ENCODE results near the gene CLSTN3. TPM values are rescaled to one million over a fixed set of nuclear protein-coding genes. Genes with fewer than 3 reads are reported as not detected.

Gene CLSTN3
- total and polyA plus RNA-seq, 2 of the 8 experiments (the other 6 are each of a cell fraction or from before 2014, with no cell fraction given), result 20.4 to 26.3 TPM

GRCh38 chr12:7203109-7203508 is 72.9 kb downstream of the CLSTN3 start:
- no peak for DNase-seq (ENCODE audit: low read depth in 1 of 2, low spot score in 2 of 2)
- no peaks in the 10 kb centered on the region for H3K4me1 ChIP-seq (replicated peaks in 1 of 4; ENCODE audit: control insufficient read depth in 3 of 4, insufficient read depth in 4 of 4, low read length in 3 of 4)
- no peak overlapping the region for H3K23ac ChIP-seq (ENCODE audit: insufficient read length)
- H2BK12ac ChIP-seq (ENCODE audit: low read depth, low read length), result no peak overlapping the region
- H4K91ac ChIP-seq (replicated peaks; ENCODE audit: insufficient read length, low read length), result no peak overlapping the region
- H2AFZ ChIP-seq (ENCODE audit: low read length), result no peak overlapping the region
- no peaks in the 10 kb centered on the region for H4K20me1 ChIP-seq (replicated peaks in 1 of 2; ENCODE audit: control insufficient read depth in 1 of 2, insufficient read depth in 2 of 2, low read length in 2 of 2)
- no peak overlapping the region for H2BK15ac ChIP-seq (ENCODE audit: low read length)
- H2BK120ac ChIP-seq (replicated peaks; ENCODE audit: low read depth, low read length), result no peak overlapping the region
- no peak overlapping the region for H3K9ac ChIP-seq (replicated peaks in 1 of 4; ENCODE audit: extremely low read depth in 1 of 4, low read depth in 3 of 4, low read length in 3 of 4)
- 90% methylated on average over 4 of the region's 4 CpGs; no CpG with 5 or more reads in 1 of the 2 experiments for WGBS, 2 experiments (ENCODE audit: extremely low coverage in 1 of 2, insufficient coverage in 1 of 2, insufficient read length in 1 of 2, insufficient replicate concordance in 2 of 2, low coverage in 1 of 2, low lambda C conversion rate in 2 of 2, missing lambda C conversion rate in 1 of 2)
- H3K4me3 ChIP-seq (ENCODE audit: extremely low read depth in 1 of 4, insufficient read depth in 2 of 4, low read depth in 3 of 4, low read length in 4 of 4), result no peak overlapping the region
- H4K5ac ChIP-seq (ENCODE audit: insufficient read length, low read depth, low read length), result no peak overlapping the region
- no peak overlapping the region for H2BK5ac ChIP-seq (ENCODE audit: low read depth, low read length)
- H3K36me3 ChIP-seq (ENCODE audit: control insufficient read depth in 2 of 4, insufficient read depth in 4 of 4, low read length in 3 of 4), result peaks cover 10 to 60% (median 41%) of the 10 kb centered on the region in 4 experiments; a peak in 7 of 8 replicates
- no peak overlapping the region for H3K4ac ChIP-seq (replicated peaks; ENCODE audit: insufficient read length, low read depth, low read length)
- no peak overlapping the region for H2BK20ac ChIP-seq (ENCODE audit: low read length)
- H3K79me2 ChIP-seq (ENCODE audit: control insufficient read depth in 1 of 2, insufficient read depth in 2 of 2, low read length in 2 of 2), result no peaks in the 10 kb centered on the region
- CTCF ChIA-PET (ENCODE audit: partially characterized antibody), result no interaction called here
- no peaks in the 10 kb centered on the region for H3K27me3 ChIP-seq (replicated peaks in 1 of 4; ENCODE audit: control insufficient read depth in 3 of 4, extremely low read depth in 1 of 4, insufficient read depth in 3 of 4, low read length in 3 of 4)
- H3K23me2 ChIP-seq (ENCODE audit: low read depth, low read length), result no peaks in the 10 kb centered on the region; the same call in 1 of the 2 replicates
- FAIRE-seq, result no peak
- no peak overlapping the region for H3K14ac ChIP-seq (ENCODE audit: insufficient read length)
- no peak overlapping the region for H3K4me2 ChIP-seq (ENCODE audit: insufficient read depth in 1 of 2, low read depth in 2 of 2, low read length in 2 of 2)
- H4K8ac ChIP-seq (ENCODE audit: extremely low read depth, insufficient read depth, low read length), result no peak overlapping the region
- no peak overlapping the region for H3K56ac ChIP-seq (replicated peaks; ENCODE audit: insufficient read length, low read depth, low read length)
- no peak overlapping the region for H2AK5ac ChIP-seq (ENCODE audit: low read depth, low read length)
- peaks cover 0 to 13% of the 10 kb centered on the region in 2 experiments; a peak in 2 of 4 replicates for H3K9me3 ChIP-seq (ENCODE audit: insufficient read depth in 2 of 2, low read depth in 1 of 2, low read length in 1 of 2)
- no peaks in the 10 kb centered on the region for H3K79me1 ChIP-seq (ENCODE audit: low read depth, low read length)
- POLR2A ChIA-PET (ENCODE audit: partially characterized antibody), result interaction anchor here (1.7 to 2.4 kb wide), 2 partner anchors 10 to 13 kb away, joined by 4 to 8 read pairs; no protein-coding TSS in a partner anchor
- H3K18ac ChIP-seq (ENCODE audit: extremely low read depth, low read length), result no peak overlapping the region
- H3K27ac ChIP-seq (ENCODE audit: low read depth, low read length), result no peak overlapping the region
